RWPE2 (cell line): Measurements from ENCODE around the gene FAM120B.
A peak's percentile ranks its signal among the peaks of the same experiment; 100 is the strongest.

Source experiments
- ATAC-seq: fragments of 200-7000 bp; cut with Tn5 transposase; 3 replicates; pipeline ENCODE4 v1.9.1; 2021; ENCODE audit warnings: low read depth
- DNase-seq: peaks from one replicate; pipeline ENCODE4 v3.0.0-alpha.2; 2020; ENCODE audit warnings: low spot score
- H3K27ac ChIP-seq: fragments of 450-650 bp; 2 replicates; pipeline ENCODE4 v1.5.1; 2017; ENCODE audit warnings: mild to moderate bottlenecking; ENCODE audit not compliant: poor library complexity, severe bottlenecking
- H3K27me3 ChIP-seq: fragments of 250-450 bp; sonication (Bioruptor Pico); 2 replicates; pipeline ENCODE4 v1.5.1; 2021; ENCODE audit warnings: mild to moderate bottlenecking, moderate library complexity; ENCODE audit not compliant: insufficient read depth, poor library complexity, severe bottlenecking
- H3K36me3 ChIP-seq: fragments of 250-450 bp; sonication (Bioruptor Pico); 2 replicates; pipeline ENCODE4 v1.5.1; 2020; ENCODE audit warnings: low read depth, mild to moderate bottlenecking, moderate library complexity
- H3K4me1 ChIP-seq: fragments of 250-450 bp; sonication (Bioruptor Pico); 2 replicates; pipeline ENCODE4 v1.5.1; 2021; ENCODE audit warnings: mild to moderate bottlenecking, moderate library complexity; ENCODE audit not compliant: insufficient read depth, poor library complexity, severe bottlenecking
- H3K4me3 ChIP-seq: fragments of 250-450 bp; sonication (Bioruptor Pico); 2 replicates; pipeline ENCODE4 v1.5.1; 2021; ENCODE audit warnings: mild to moderate bottlenecking, moderate library complexity; ENCODE audit not compliant: severe bottlenecking
- H3K9me3 ChIP-seq: fragments of 250-450 bp; sonication (Bioruptor Pico); 2 replicates; pipeline ENCODE4 v1.5.1; 2021; ENCODE audit warnings: mild to moderate bottlenecking, moderate library complexity; ENCODE audit not compliant: severe bottlenecking
- CTCF ChIP-seq: fragments of 450-650 bp; IDR thresholded peaks from one replicate; pipeline ENCODE4 v1.5.1; 2017; ENCODE audit warnings: mild to moderate bottlenecking, moderate library complexity; ENCODE audit not compliant: poor library complexity, severe bottlenecking

Gene FAM120B

GRCh38 chr6:170276369-170277057 is 30.0 kb upstream of the FAM120B start:
- no peak for ATAC-seq
- H3K4me3 ChIP-seq, result no peak overlapping the region
- H3K27me3 ChIP-seq, result no peaks in the 10 kb centered on the region

GRCh38 chr6:170277893-170278742 is 28.4 kb upstream of the FAM120B start:
- no peaks in the 10 kb centered on the region for H3K9me3 ChIP-seq
- H3K27me3 ChIP-seq, result no peaks in the 10 kb centered on the region
- H3K27ac ChIP-seq, result no peak overlapping the region
- DNase-seq (no peak), ATAC-seq (no peak)
- TF ChIP-seq CTCF, result no peak
- no peak overlapping the region for H3K4me3 ChIP-seq
- no peaks in the 10 kb centered on the region for H3K4me1 ChIP-seq
- peaks cover 14% of the 10 kb centered on the region for H3K36me3 ChIP-seq

More at GRCh38 chr6:170276369-170277057, 30.0 kb upstream of the FAM120B start:
- no peaks in the 10 kb centered on the region for H3K9me3 ChIP-seq
- no peak for TF ChIP-seq CTCF
- no peaks in the 10 kb centered on the region for H3K4me1 ChIP-seq
- H3K27ac ChIP-seq, result no peak overlapping the region
- peak; percentile 34 for DNase-seq
- no peaks in the 10 kb centered on the region; the same call in 1 of the 2 replicates for H3K36me3 ChIP-seq

- Histone ChIP-seq H3K36me3 (peaks cover 20% of the 10 kb centered on the region), H3K27me3 (no peaks in the 10 kb centered on the region), H3K4me3 (no peak overlapping the region), H3K9me3 (no peaks in the 10 kb centered on the region), H3K27ac (no peak overlapping the region), H3K4me1 (no peaks in the 10 kb centered on the region)
- no peak for TF ChIP-seq CTCF
- ATAC-seq (no peak), DNase-seq (no peak)
These were observed 27.8 kb upstream of the FAM120B start for GRCh38 chr6:170278743-170279094.

- no peak for ATAC-seq
- Histone ChIP-seq H3K4me3 (no peak overlapping the region), H3K27me3 (no peaks in the 10 kb centered on the region), H3K9me3 (no peaks in the 10 kb centered on the region), H3K27ac (no peak overlapping the region), H3K4me1 (no peaks in the 10 kb centered on the region), H3K36me3 (peaks cover 24% of the 10 kb centered on the region)
- no peak for TF ChIP-seq CTCF
- DNase-seq, result no peak
These were observed 27.1 kb upstream of the FAM120B start for GRCh38 chr6:170279426-170279825.
